Endothelial cell of umbilical vein (primary cell): ENCODE measurements around the gene EFS.
A peak's percentile ranks its signal among the peaks of the same experiment; 100 is the strongest.

Source experiments
- CTCF ChIP-seq, 2 donors: IDR thresholded peaks; 1 replicate in 1 of 2; 2 replicates in 1 of 2; pipeline ENCODE4 v1.5.1; 2011; ENCODE audit warnings: low read length in 2 of 2, mild to moderate bottlenecking in 2 of 2, moderate library complexity in 2 of 2, control low read depth in 1 of 2, inconsistent platforms in 1 of 2, low read depth in 1 of 2; ENCODE audit not compliant: insufficient read depth in 1 of 2; ENCODE audit errors: extremely low read depth in 1 of 2
- EZH2 ChIP-seq: IDR thresholded peaks from 2 replicates; pipeline ENCODE4 v1.6.1; 2012; ENCODE audit warnings: borderline replicate concordance, low read depth, mild to moderate bottlenecking, moderate library complexity, low read length, inconsistent platforms; ENCODE audit not compliant: severe bottlenecking
- JUN ChIP-seq: IDR thresholded peaks from 2 replicates; pipeline ENCODE4 v1.6.1; 2011; ENCODE audit warnings: borderline replicate concordance, low read depth; ENCODE audit not compliant: insufficient read length, insufficient read depth
- MYC ChIP-seq: IDR thresholded peaks from one replicate; pipeline ENCODE4 v1.6.1; 2011; ENCODE audit warnings: mild to moderate bottlenecking, low read depth, low read length
- POLR2A ChIP-seq: IDR thresholded peaks from 2 replicates; pipeline ENCODE4 v1.6.1; 2012; ENCODE audit warnings: low read depth, mild to moderate bottlenecking, control low read depth, low read length
- POLR2AphosphoS5 ChIP-seq: IDR thresholded peaks from 2 replicates; pipeline ENCODE4 v1.6.1; 2012; ENCODE audit warnings: low read depth, mild to moderate bottlenecking, control low read depth, low read length, moderate library complexity; ENCODE audit not compliant: insufficient read depth
- TF ChIP-seq, protein P1 (sequence below): IDR thresholded peaks from 2 replicates; pipeline ENCODE4 v1.6.1; 2011; ENCODE audit not compliant: insufficient read depth, insufficient read length

- TF ChIP-seq CTCF (IDR thresholded peaks at IDR 0.05; ENCODE audit: extremely low read depth in 1 of 2, insufficient read depth in 1 of 2, low read depth in 1 of 2, low read length in 2 of 2) (peak; percentile 74 to 81), POLR2A (peak; percentile 19), EZH2 (no peak), MYC (no peak), POLR2AphosphoS5 (no peak), JUN (no peak)
- TF ChIP-seq, protein P1, sequence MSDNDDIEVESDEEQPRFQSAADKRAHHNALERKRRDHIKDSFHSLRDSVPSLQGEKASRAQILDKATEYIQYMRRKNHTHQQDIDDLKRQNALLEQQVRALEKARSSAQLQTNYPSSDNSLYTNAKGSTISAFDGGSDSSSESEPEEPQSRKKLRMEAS, result no peak
These were observed 36.8 kb downstream of the EFS start for GRCh38 chr14:23327947-23328744.
